Activated CD8-positive, alpha-beta memory T cell treated with anti-CD3 and anti-CD28 coated beads for 4 hours (primary cell): ENCODE results near the gene POP4.
A peak's percentile ranks its signal among the peaks of the same experiment; 100 is the strongest.

Experiments
- DNase-seq, 2 donors: peaks; one replicate each; pipeline ENCODE4 v3.0.0-alpha.2; 2020; ENCODE audit warnings: low read depth in 2 of 2

POP4 gene

GRCh38 chr19:29629836-29630534 is 23.9 kb downstream of the POP4 start:
- no peak for DNase-seq

DNA sequence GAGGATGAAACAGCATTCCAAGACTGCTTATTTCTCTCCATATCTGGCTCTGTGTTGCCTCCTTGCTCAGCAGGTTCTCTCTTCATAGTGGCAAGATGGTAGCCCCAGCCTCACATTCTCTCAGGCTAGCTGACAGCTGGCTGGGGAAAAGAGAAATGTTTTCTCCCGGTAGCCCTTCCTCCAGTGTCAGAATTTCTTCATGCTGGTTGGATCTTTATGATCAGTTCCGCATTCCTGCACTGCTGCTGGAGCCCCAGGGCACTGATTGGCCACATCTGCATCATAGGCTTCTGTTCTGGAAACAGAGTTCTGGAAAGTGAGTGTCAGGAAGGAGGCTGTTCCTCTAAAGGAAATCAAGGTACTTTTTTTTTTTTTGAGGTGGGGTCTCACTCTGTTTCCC is 24.6 kb downstream of the POP4 start:
- DNase-seq, result no peak

DNA sequence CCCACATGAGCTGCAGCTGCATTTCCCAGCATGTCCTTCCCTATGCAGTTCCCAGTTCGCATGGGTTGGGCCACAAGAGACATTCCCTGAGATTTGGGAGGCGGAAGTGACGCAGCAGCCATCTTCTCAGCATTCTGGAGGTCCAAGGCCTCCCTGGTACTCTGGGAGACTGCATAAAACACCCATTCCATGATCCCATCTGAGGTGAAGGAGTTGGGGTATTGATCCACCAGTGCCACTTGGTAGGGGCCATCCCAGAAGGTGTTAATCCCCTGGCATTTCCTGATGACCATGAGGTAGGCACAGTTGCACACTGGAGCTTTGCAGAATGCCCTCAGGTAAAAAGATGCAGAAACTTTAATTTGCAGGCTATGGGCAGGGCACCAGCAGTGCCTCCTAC is 25.4 kb downstream of the POP4 start:
- DNase-seq, result no peak

- DNase-seq, result no peak
Measured at GRCh38 chr19:29634002-29634401, 27.9 kb downstream of the POP4 start.

DNA sequence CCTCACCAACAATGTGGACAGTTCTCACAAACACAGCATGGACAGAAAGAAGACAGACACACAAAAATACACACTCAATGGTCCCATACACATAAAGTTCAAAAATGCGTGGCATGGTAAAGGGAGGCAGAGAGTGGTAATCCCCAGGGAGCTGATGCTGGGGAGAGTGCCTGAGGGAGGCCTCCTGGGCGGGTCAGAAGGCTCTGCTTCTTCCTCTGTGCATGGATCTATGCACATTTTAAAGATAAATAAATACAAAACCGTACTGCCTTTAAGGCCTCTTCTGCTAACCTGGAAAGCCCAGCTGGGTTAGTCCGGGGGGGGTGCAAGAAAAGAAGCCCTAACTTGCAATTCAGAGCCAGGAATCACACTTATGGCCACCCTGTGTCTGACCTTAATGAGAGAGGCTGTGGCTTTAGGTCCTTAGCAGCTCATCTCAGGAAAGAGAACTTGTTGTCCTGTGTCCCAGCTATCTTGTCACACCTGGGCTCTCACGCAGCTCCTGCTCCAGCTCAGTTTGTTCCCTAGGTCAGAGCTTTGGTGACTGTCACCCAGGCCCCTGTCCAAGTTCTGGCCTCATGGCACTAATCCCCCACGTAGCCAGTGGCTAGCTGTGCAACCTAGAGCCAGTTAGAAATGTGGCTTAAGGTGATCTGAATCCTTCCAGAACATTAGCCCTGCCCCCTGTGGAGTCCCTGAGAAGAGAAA is 28.5 kb downstream of the POP4 start:
- no peak for DNase-seq

- DNase-seq, result no peak
Measured at GRCh38 chr19:29635963-29636362, 29.9 kb downstream of the POP4 start.

- DNase-seq, result no peak
Measured at GRCh38 chr19:29636553-29637360, 30.7 kb downstream of the POP4 start.

DNA sequence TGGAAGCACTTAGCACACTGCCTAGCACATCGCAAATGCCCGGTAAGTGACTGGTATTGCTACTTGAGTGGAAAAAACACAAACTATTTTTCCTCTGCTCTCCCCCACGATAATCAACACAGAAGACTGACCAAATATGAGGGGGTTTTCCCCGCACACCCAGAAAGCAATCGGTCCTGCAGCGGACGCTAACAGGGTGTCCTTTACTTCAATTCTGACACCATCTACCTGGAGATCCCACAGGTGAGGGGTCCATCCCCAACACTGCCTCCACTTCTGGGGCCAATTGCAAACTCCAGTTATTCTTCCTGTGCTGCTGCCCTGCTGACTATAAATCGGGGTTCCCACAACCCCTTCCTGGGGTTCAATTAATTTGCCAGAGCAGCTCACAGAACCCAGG is 33.0 kb downstream of the POP4 start:
- DNase-seq, result no peak

GRCh38 chr19:29640231-29640630 is 34.1 kb downstream of the POP4 start:
- DNase-seq, result no peak

- DNase-seq, result no peak
Measured at GRCh38 chr19:29641597-29641996, 35.5 kb downstream of the POP4 start.

- no peak for DNase-seq
Measured at GRCh38 chr19:29643361-29643935, 37.4 kb downstream of the POP4 start.

- DNase-seq, result no peak
Measured at GRCh38 chr19:29644210-29644609, 38.1 kb downstream of the POP4 start.

- DNase-seq, result no peak
Measured at GRCh38 chr19:29645491-29645867, 39.4 kb downstream of the POP4 start.

DNA sequence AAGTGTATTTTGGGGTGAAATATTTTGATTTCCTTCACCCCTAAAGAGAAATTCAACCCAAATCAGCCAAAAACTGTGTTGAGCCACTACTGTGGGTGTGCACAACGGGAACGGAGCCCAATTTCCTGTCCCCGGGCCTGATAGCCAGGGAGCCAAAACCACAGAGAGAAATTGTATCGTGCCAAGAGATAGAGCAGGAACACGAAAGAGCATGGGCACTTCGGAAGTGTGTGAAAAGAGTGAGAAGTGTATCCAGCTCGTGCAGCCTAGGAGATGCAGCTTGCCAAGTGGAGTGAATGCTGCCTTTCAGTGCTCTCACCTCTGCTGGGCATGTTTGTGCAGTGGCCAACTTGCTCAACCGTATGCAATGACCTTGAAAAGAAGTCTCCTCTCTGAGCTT is 39.8 kb downstream of the POP4 start:
- DNase-seq, result no peak

- no peak for DNase-seq
Measured at GRCh38 chr19:29650772-29651387, 44.8 kb downstream of the POP4 start.

GRCh38 chr19:29651622-29652394 is 45.7 kb downstream of the POP4 start:
- no peak for DNase-seq

DNA sequence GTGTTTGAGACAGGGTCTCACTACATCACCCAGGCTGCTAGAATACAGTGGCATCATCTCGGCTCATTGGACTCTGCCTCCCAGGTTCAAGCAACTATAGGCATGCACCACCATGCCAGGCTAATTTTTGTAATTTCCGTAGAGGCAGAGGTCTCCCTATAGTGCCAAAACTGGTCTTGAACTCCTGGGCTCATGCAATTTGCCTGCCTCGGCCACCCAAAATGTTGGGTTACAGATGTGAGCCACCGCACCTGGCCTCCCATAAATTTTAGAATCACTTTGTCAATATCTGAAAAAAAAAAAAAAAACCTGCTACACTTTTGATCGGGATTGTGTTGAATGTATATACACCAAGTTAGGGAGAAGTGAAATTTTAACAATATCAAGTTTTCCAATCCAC is 47.3 kb downstream of the POP4 start:
- DNase-seq, result no peak

GRCh38 chr19:29655648-29656335 is 49.7 kb downstream of the POP4 start:
- no peak for DNase-seq

GRCh38 chr19:29658221-29658991 is 52.3 kb downstream of the POP4 start:
- DNase-seq, result no peak

- peak in 1 of 2 donors; percentile 45 for DNase-seq
Measured at GRCh38 chr19:29660835-29661234, 54.8 kb downstream of the POP4 start.
